Measurements from ENCODE around the gene KCNB1.
A peak's percentile ranks its signal among the peaks of the same experiment; 100 is the strongest.

Gene KCNB1

DNA sequence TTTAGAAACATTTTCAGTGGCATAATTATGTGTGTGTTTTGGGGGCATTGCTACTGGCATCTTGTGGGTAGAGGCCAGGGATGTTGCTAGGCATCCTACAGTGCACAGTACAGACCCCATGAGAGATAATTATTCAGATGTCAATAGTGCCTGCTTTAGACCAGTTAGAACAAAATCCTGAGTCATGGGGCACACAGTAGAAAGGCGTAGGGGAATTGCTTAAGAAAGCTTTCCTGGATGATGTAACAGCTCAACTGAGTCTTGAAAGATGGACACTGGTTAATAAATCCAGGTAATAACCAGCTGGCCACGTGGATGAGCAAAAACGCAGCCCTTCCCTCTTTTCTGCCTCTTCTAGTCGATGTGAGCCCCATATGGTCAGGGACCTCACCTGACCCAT, 51.1 kb downstream of the KCNB1 start:
- no peak for DNase-seq

DNA sequence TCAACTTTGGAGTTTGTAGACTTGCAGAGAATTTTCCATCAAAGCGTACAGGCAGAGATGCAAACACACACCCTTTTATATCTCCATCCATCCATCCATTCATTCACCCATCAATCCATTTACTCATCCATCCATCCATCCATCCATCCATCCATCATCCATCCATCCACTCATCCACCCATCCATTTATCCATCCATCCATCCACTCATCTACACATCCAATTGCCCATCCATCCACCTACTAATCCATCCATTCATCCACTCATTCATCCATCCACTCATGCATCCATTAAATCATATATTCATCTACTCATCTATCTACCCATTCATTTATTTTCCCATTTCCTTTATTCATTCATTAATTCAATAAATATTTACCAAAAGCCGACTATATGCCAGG, 52.1 kb downstream of the KCNB1 start:
- DNase-seq, result no peak

- no peak for DNase-seq
Observed at GRCh38 chr20:49427751-49428518, 54.5 kb downstream of the KCNB1 start.

- DNase-seq, result no peak
Observed at GRCh38 chr20:49426873-49427272, 55.6 kb downstream of the KCNB1 start.

DNA sequence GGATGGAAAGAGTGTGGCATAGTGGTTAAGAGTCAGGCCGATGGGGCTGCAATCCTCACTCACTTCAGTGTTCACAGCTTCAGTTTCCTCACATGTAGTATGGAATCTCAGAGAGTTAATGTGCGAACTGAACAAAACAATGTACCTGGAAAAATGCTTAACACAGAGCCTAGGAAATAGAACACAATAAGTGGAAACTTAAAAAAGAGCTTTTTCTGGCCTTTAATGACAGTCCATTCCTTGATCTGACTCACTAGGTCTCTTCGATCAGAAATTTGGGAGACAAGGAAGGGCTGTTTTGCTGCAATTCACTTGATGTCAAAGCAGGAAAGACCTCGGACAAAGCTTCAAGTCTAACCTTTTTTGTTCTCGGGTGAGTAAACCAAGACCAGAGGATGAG, 56.1 kb downstream of the KCNB1 start:
- DNase-seq, result no peak

DNA sequence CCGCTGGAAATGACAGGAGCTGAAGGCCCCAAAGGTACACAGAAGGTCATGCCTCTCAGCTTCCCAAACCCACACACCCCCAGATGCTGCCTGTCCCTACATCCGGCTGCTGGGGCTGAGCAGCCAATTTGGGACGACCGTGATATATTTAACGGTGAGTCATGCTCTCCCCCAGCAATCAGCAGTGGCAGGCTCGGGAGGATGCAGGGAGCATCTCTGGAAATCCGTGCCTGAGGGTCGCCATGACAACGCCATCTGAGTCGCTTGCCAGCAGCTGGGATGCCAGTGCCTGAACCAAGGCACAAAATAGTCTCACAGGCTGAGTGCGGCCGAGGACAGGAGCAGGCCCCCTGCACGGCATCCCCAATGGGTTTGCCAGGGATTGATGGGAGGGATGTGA, 57.9 kb downstream of the KCNB1 start:
- DNase-seq, result peak; percentile 21

- DNase-seq, result no peak
Observed at GRCh38 chr20:49422161-49422560, 60.3 kb downstream of the KCNB1 start.

- DNase-seq, result no peak
Observed at GRCh38 chr20:49420811-49421295, 61.6 kb downstream of the KCNB1 start.

- no peak for DNase-seq
Observed at GRCh38 chr20:49420292-49420691, 62.2 kb downstream of the KCNB1 start.

- no peak for DNase-seq
Observed at GRCh38 chr20:49419785-49420184, 62.7 kb downstream of the KCNB1 start.

- no peak for DNase-seq
Observed at GRCh38 chr20:49418809-49419208, 63.7 kb downstream of the KCNB1 start.

DNA sequence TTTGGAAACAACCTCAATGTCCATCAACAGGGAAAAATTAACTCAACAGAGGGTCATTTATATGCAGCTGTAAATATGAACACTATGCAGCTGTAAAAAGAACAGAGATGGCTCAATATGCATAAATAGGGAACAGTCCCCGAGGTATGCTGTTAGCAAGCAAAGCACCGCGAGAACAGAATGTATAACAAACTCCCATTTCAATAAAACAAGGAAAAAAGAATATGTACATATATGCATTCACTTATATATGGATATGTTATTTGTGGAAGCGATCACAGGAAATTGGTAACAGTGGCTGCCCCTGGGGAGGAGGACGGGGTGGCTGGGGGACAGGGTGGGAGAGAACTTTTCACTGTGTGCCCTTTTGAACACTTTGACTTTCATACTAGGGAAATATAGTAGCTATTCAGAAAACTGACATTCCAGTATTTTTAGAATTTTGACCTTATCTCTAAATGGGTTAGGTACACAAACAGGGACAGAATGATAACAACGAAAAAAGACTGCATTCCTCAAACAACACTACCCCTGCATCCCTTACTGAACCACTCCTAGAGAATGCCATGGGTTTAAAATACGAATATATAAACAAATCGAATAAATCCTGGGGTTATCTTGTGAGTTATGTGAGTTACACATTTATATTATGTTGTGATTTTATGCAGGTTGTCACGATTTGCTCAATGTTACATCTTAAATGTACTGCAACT, 64.5 kb downstream of the KCNB1 start:
- DNase-seq, result no peak

GRCh38 chr20:49415668-49416044, 66.8 kb downstream of the KCNB1 start:
- no peak for DNase-seq

DNA sequence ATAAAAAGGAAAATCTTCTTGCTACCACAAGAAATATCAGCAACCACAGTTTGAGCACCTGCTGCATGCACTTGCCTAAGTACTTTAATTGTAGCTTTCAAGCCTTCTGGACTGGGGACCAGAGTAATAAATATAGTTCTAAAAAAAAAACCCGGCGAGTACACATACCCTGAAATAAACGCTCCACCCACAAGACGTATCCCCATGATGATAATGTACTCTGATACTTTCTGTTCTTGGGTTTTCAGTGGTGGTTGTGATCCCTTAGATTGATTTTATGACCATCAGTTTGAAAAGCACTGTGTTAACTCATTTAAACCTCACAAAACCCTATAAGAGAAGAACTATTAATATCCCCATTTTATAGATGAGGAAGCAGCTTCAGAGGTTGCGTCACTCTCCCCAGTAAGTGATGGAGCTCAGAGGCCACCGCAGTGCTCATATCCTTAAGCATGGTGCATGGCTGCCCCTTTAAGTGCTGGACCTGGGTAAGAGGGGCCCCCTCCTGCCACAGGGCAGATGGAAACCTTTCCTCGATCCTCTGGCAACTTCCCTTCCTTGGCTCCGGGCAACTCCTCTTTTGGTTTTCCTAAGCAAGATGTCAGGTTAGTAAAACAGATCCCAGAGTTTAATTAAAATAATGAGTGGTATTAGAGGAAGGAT, 67.3 kb downstream of the KCNB1 start:
- no peak for DNase-seq

GRCh38 chr20:49413677-49414076, 68.8 kb downstream of the KCNB1 start:
- DNase-seq, result no peak

DNA sequence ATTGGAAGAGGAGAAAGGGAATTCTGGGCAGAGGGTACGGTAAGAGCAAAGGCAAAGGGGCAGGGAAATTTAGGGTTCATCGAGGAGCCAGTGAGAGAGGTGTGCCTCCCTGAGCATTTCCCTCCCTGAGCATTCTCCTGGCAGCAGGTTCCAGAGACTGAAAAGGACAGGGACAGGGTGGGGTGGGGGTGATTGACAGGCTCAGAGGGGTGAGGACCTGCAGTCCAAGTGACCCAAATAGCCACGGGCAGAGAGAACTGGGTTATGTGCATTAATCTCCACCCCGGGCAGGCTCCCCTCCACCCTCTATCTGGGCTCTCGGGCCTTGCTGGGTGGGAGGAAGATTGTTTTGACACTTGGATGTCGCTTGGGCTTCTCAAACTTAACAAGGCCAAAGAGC, 69.5 kb downstream of the KCNB1 start:
- DNase-seq, result no peak

DNA sequence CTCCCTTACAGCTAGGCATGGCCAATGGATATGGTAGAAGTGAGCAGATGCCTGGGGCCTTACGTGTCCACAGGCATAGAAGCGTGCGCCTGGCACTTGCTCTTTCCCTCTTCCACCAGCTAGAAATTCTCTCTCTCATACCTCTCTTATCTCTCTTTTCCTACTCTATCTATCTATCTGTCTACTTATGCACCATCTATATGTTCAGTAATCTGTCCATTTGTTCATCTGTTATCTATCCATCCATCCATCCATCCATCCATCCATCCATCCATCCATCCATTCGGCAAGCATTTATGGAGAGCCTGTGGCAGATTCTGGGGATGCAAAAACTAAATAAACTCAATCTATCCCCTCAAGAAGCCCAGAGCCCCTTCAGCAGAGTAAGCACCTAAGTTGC, 70.2 kb downstream of the KCNB1 start:
- no peak for DNase-seq

- DNase-seq, result no peak
Observed at GRCh38 chr20:49411221-49411925, 71.1 kb downstream of the KCNB1 start.

DNA sequence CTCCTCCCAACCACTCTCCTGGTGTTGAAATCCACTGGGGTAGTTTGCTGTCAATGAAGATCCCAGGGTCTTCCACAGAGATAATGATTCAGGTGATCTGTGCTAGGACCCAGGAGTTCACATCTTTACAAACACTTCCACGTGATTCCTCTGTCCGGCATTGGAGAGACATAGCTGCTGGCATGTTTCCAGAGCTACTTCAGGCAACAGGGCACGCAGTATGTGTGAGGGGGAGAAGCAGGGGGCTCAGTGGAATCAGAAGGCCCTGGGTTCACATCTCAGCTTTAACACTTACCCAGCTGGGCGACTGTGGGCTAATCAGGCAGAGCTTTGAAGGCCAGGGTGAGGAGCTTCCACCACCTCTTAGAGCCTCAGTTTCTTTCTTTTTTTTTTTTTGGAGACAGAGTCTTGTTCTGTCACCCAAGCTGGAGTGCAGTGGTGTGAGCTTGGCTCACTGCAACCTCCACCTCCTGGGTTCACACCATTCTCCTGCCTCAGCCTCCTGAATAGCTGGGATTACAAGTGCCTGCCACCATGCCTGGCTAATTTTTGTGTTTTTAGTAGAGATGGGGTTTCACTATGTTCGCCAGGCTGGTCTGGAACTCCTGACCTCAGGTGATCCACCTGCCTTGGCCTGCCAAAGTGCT, 72.4 kb downstream of the KCNB1 start:
- peak; percentile 35 for DNase-seq

- DNase-seq, result no peak
Observed at GRCh38 chr20:49409302-49409974, 73.0 kb downstream of the KCNB1 start.

DNA sequence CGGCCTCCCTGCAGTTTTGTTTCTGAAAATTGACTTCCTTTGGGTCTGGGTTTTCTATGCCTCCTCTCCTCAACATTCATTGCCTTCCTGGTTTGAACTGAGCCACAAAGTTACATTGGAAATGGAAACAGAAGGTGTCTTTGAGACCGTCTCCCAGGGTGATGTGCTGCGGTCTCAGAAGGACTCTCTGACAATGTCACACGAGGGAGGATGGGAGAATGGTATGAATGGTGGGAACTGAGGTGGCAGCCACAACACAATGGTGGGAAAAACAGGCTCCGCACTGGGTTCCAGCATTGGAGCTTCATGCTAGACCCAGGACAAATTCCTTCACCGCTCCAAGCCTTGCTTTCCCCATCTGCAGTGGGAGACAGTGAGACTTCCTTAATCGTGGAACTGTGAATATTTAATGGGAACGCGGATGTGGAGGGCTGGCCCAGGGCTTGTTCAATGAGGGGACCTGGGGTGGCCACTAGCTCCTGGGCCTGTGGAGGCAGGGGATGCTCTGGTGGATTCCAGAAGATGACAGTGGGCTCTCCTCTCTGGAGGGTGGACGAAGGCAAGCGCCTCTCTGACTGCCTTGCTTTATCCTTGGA, 73.9 kb downstream of the KCNB1 start:
- DNase-seq, result no peak

GRCh38 chr20:49406666-49407065, 75.8 kb downstream of the KCNB1 start:
- DNase-seq, result no peak

All from NCI-H345 (cell line).